Testis (tissue), 2 donors: ENCODE data around the gene ANKRD12.
"Not testable (repeated sequence)": the region's sequence is repeated elsewhere in the genome, so short reads cannot be mapped to it uniquely, and the experiment has no call there.

Experiments used
- POLR2A ChIP-seq: fragments of 450-650 bp; IDR thresholded peaks from one replicate; pipeline ENCODE4 v1.6.1; 2017; ENCODE audit warnings: antibody characterized with exemption, mild to moderate bottlenecking, moderate library complexity
- TF ChIP-seq, protein P1 (sequence below), 3 experiments: fragments of 450-650 bp in 2 of 3; fragments of 200-600 bp in 1 of 3; sonication (generic) in 1 of 3; IDR thresholded peaks; one replicate each; pipeline ENCODE4 v1.5.1; 2016 to 2019; ENCODE audit warnings: antibody characterized with exemption in 3 of 3, mild to moderate bottlenecking in 2 of 3, moderate library complexity in 1 of 3

GRCh38 chr18:9264797-9265196, 128.2 kb downstream of the ANKRD12 start:
- not testable (repeated sequence) for TF ChIP-seq POLR2A
- TF ChIP-seq, protein P1, sequence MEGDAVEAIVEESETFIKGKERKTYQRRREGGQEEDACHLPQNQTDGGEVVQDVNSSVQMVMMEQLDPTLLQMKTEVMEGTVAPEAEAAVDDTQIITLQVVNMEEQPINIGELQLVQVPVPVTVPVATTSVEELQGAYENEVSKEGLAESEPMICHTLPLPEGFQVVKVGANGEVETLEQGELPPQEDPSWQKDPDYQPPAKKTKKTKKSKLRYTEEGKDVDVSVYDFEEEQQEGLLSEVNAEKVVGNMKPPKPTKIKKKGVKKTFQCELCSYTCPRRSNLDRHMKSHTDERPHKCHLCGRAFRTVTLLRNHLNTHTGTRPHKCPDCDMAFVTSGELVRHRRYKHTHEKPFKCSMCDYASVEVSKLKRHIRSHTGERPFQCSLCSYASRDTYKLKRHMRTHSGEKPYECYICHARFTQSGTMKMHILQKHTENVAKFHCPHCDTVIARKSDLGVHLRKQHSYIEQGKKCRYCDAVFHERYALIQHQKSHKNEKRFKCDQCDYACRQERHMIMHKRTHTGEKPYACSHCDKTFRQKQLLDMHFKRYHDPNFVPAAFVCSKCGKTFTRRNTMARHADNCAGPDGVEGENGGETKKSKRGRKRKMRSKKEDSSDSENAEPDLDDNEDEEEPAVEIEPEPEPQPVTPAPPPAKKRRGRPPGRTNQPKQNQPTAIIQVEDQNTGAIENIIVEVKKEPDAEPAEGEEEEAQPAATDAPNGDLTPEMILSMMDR (IDR thresholded peaks at IDR 0.05): not testable (repeated sequence)
